ENCODE data around the gene KAZN.

KAZN gene

DNA sequence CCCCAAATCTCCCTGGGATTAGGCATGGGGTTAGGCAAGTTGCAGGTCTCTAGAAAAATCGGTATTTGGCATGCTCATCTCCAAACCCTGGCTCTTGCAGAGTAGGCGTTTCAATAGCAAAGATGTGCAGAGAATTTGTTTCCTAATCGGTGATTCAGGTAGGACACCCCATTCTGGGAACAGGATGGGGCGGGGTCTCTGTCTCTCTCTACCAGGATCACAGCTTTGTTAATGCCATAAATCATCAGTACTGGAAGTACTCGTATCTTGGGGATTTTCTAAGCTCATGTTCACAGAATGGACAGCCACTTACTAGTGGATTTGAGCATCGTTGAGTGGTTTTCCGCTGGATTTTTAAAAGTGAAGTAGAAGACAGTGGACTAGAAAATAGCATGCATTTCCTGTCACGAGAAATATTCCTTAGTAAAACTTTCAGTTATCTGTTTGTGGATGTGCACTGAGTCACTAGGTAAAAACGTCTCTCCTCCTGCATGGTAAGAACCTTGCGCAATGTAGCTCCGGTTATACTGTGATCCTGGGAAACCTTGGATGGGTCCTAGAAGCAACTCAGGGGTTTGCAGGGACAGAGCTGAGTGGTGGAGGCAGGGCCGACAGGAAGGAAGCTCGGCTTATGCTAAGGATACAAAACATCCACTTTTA, 560.2 kb downstream of the KAZN start:
- TF ChIP-seq, protein P1, sequence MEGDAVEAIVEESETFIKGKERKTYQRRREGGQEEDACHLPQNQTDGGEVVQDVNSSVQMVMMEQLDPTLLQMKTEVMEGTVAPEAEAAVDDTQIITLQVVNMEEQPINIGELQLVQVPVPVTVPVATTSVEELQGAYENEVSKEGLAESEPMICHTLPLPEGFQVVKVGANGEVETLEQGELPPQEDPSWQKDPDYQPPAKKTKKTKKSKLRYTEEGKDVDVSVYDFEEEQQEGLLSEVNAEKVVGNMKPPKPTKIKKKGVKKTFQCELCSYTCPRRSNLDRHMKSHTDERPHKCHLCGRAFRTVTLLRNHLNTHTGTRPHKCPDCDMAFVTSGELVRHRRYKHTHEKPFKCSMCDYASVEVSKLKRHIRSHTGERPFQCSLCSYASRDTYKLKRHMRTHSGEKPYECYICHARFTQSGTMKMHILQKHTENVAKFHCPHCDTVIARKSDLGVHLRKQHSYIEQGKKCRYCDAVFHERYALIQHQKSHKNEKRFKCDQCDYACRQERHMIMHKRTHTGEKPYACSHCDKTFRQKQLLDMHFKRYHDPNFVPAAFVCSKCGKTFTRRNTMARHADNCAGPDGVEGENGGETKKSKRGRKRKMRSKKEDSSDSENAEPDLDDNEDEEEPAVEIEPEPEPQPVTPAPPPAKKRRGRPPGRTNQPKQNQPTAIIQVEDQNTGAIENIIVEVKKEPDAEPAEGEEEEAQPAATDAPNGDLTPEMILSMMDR (conservative IDR thresholded peaks at IDR 0.05; ENCODE audit: low read length): no peak
- H3K4me3 ChIP-seq (ENCODE audit: low read length): no peak overlapping the region
- DNase-seq (ENCODE audit: low read depth): peak; percentile 69

- no peak overlapping the region for H3K4me3 ChIP-seq (ENCODE audit: low read length)
- TF ChIP-seq, protein P1 (conservative IDR thresholded peaks at IDR 0.05; ENCODE audit: low read length): no peak
- DNase-seq (ENCODE audit: low read depth): no peak
Observed at GRCh38 chr1:15159166-15159555, 560.7 kb downstream of the KAZN start.

GRCh38 chr1:15160626-15161025, 562.1 kb downstream of the KAZN start:
- TF ChIP-seq, protein P1 (conservative IDR thresholded peaks at IDR 0.05; ENCODE audit: low read length): no peak
- no peak for DNase-seq (ENCODE audit: low read depth)
- no peak overlapping the region for H3K4me3 ChIP-seq (ENCODE audit: low read length)

GRCh38 chr1:15167386-15167785, 568.9 kb downstream of the KAZN start:
- DNase-seq (ENCODE audit: low read depth): no peak
- TF ChIP-seq, protein P1 (conservative IDR thresholded peaks at IDR 0.05; ENCODE audit: low read length): no peak

More at GRCh38 chr1:15167386-15167785, 568.9 kb downstream of the KAZN start:
- H3K4me3 ChIP-seq (ENCODE audit: low read length): no peak overlapping the region
